Measurements from ENCODE around the gene STAC3.

Gene STAC3

GRCh38 chr12:57210461-57210860, 40.5 kb downstream of the STAC3 start:
- no peak for DNase-seq

GRCh38 chr12:57209916-57210315, 41.1 kb downstream of the STAC3 start:
- no peak for DNase-seq

GRCh38 chr12:57208631-57209282, 42.2 kb downstream of the STAC3 start:
- no peak for DNase-seq

- DNase-seq, result no peak
These were observed 43.0 kb downstream of the STAC3 start for GRCh38 chr12:57207731-57208630.

GRCh38 chr12:57205931-57206330, 45.1 kb downstream of the STAC3 start:
- DNase-seq, result no peak

- no peak for DNase-seq
These were observed 45.8 kb downstream of the STAC3 start for GRCh38 chr12:57205186-57205585.

- no peak for DNase-seq
These were observed 46.5 kb downstream of the STAC3 start for GRCh38 chr12:57204454-57204853.

- no peak for DNase-seq
These were observed 47.2 kb downstream of the STAC3 start for GRCh38 chr12:57203791-57204190.

GRCh38 chr12:57203201-57203600, 47.8 kb downstream of the STAC3 start:
- DNase-seq, result no peak

GRCh38 chr12:57202321-57202720, 48.7 kb downstream of the STAC3 start:
- no peak for DNase-seq

- DNase-seq, result no peak
These were observed 49.4 kb downstream of the STAC3 start for GRCh38 chr12:57201631-57202030.

GRCh38 chr12:57201219-57201618, 49.8 kb downstream of the STAC3 start:
- no peak for DNase-seq

- no peak for DNase-seq
These were observed 50.5 kb downstream of the STAC3 start for GRCh38 chr12:57200497-57200896.

GRCh38 chr12:57199191-57199590, 51.8 kb downstream of the STAC3 start:
- DNase-seq, result no peak

- no peak for DNase-seq
These were observed 52.7 kb downstream of the STAC3 start for GRCh38 chr12:57198329-57198728.

- DNase-seq, result no peak
These were observed 54.0 kb downstream of the STAC3 start for GRCh38 chr12:57196956-57197355.

- DNase-seq, result no peak
These were observed 54.5 kb downstream of the STAC3 start for GRCh38 chr12:57196439-57196838.

- no peak for DNase-seq
These were observed 55.2 kb downstream of the STAC3 start for GRCh38 chr12:57195611-57196371.

GRCh38 chr12:57195186-57195585, 55.8 kb downstream of the STAC3 start:
- DNase-seq, result no peak

- DNase-seq, result no peak
These were observed 56.7 kb downstream of the STAC3 start for GRCh38 chr12:57194253-57194652.

- no peak for DNase-seq
These were observed 57.2 kb downstream of the STAC3 start for GRCh38 chr12:57193706-57194245.

Measured in NCI-H226 (cell line).